ENCODE data around the gene PDAP1. TPM values are rescaled to one million over a fixed set of nuclear protein-coding genes. Genes with fewer than 3 reads are reported as not detected.
"Not testable (repeated sequence)": the region's sequence is repeated elsewhere in the genome, so short reads cannot be mapped to it uniquely, and the experiment has no call there.

Gene PDAP1
- total and polyA plus RNA-seq, 2 donors, result 73.6 to 120 TPM

- H3K9me3 ChIP-seq (ENCODE audit: control insufficient read depth in 2 of 2, insufficient read depth in 1 of 2, low read length in 1 of 2), result no peaks in the 10 kb centered on the region
- peaks cover 74 to 81% of the 10 kb centered on the region in 2 donors for H3K36me3 ChIP-seq (ENCODE audit: control insufficient read depth in 2 of 2, insufficient read depth in 2 of 2, low read length in 1 of 2)
- no peaks in the 10 kb centered on the region for H3K4me1 ChIP-seq (ENCODE audit: control insufficient read depth in 2 of 2, insufficient read depth in 2 of 2, low read length in 2 of 2)
- H3K27ac ChIP-seq (ENCODE audit: low read depth in 1 of 2, low read length in 1 of 2), result no peak overlapping the region
- H3K4me3 ChIP-seq (ENCODE audit: low read length in 2 of 2), result no peak overlapping the region
- no peak for DNase-seq (ENCODE audit: low read depth in 6 of 9, low spot score in 9 of 9)
- no peaks in the 10 kb centered on the region for H3K27me3 ChIP-seq (ENCODE audit: control insufficient read depth in 2 of 2, insufficient read depth in 1 of 2, low read length in 1 of 2)
- WGBS, result 95% methylated on average over 29 of the region's 29 CpGs
These were observed 11.1 kb upstream of the PDAP1 start for GRCh38 chr7:99419323-99420021.

GRCh38 chr7:99418260-99418659, 9.9 kb upstream of the PDAP1 start:
- H3K36me3 ChIP-seq (ENCODE audit: control insufficient read depth in 2 of 2, insufficient read depth in 2 of 2, low read length in 1 of 2), result peaks cover 74 to 77% of the 10 kb centered on the region in 2 donors

GRCh38 chr7:99415513-99416127, 7.2 kb upstream of the PDAP1 start:
- H3K27me3 ChIP-seq (ENCODE audit: control insufficient read depth in 2 of 2, insufficient read depth in 1 of 2, low read length in 1 of 2); H3K4me3 ChIP-seq (ENCODE audit: low read length in 2 of 2); DNase-seq (ENCODE audit: low read depth in 6 of 9, low spot score in 9 of 9); H3K27ac ChIP-seq (ENCODE audit: low read depth in 1 of 2, low read length in 1 of 2); H3K4me1 ChIP-seq (ENCODE audit: control insufficient read depth in 2 of 2, insufficient read depth in 2 of 2, low read length in 2 of 2); H3K9me3 ChIP-seq (ENCODE audit: control insufficient read depth in 2 of 2, insufficient read depth in 1 of 2, low read length in 1 of 2): not testable (repeated sequence)
- peaks cover 80 to 94% of the 10 kb centered on the region in 2 donors for H3K36me3 ChIP-seq (ENCODE audit: control insufficient read depth in 2 of 2, insufficient read depth in 2 of 2, low read length in 1 of 2)
- 94% methylated on average over 17 of the region's 17 CpGs for WGBS

More at GRCh38 chr7:99418260-99418659, 9.9 kb upstream of the PDAP1 start:
- DNase-seq (ENCODE audit: low read depth in 6 of 9, low spot score in 9 of 9), result no peak
- H3K27ac ChIP-seq (ENCODE audit: low read depth in 1 of 2, low read length in 1 of 2), result no peak overlapping the region
- H3K9me3 ChIP-seq (ENCODE audit: control insufficient read depth in 2 of 2, insufficient read depth in 1 of 2, low read length in 1 of 2), result no peaks in the 10 kb centered on the region
- no peak overlapping the region for H3K4me3 ChIP-seq (ENCODE audit: low read length in 2 of 2)
- WGBS, result 97% methylated on average over 9 of the region's 9 CpGs
- no peaks in the 10 kb centered on the region for H3K4me1 ChIP-seq (ENCODE audit: control insufficient read depth in 2 of 2, insufficient read depth in 2 of 2, low read length in 2 of 2)
- H3K27me3 ChIP-seq (ENCODE audit: control insufficient read depth in 2 of 2, insufficient read depth in 1 of 2, low read length in 1 of 2), result no peaks in the 10 kb centered on the region

GRCh38 chr7:99410635-99411034, 2.2 kb upstream of the PDAP1 start:
- Histone ChIP-seq H3K36me3 (ENCODE audit: control insufficient read depth in 2 of 2, insufficient read depth in 2 of 2, low read length in 1 of 2) (peaks cover 32 to 51% of the 10 kb centered on the region in 2 donors), H3K4me1 (ENCODE audit: control insufficient read depth in 2 of 2, insufficient read depth in 2 of 2, low read length in 2 of 2) (peaks cover 20 to 25% of the 10 kb centered on the region in 2 donors), H3K27ac (ENCODE audit: low read depth in 1 of 2, low read length in 1 of 2) (no peak overlapping the region)

GRCh38 chr7:99409806-99410205, 1.4 kb upstream of the PDAP1 start:
- no peaks in the 10 kb centered on the region for H3K9me3 ChIP-seq (ENCODE audit: control insufficient read depth in 2 of 2, insufficient read depth in 1 of 2, low read length in 1 of 2)
- no peaks in the 10 kb centered on the region for H3K27me3 ChIP-seq (ENCODE audit: control insufficient read depth in 2 of 2, insufficient read depth in 1 of 2, low read length in 1 of 2)
- peaks cover 20 to 25% of the 10 kb centered on the region in 2 donors for H3K4me1 ChIP-seq (ENCODE audit: control insufficient read depth in 2 of 2, insufficient read depth in 2 of 2, low read length in 2 of 2)
- no peak for DNase-seq (ENCODE audit: low read depth in 6 of 9, low spot score in 9 of 9)
- WGBS, result 47% methylated on average over 3 of the region's 3 CpGs
- H3K4me3 ChIP-seq (ENCODE audit: low read length in 2 of 2), result peak overlapping the region; percentile 66 to 99
- peaks cover 25 to 46% of the 10 kb centered on the region in 2 donors for H3K36me3 ChIP-seq (ENCODE audit: control insufficient read depth in 2 of 2, insufficient read depth in 2 of 2, low read length in 1 of 2)
- peak overlapping the region in 1 of 2 donors; percentile 84 for H3K27ac ChIP-seq (ENCODE audit: low read depth in 1 of 2, low read length in 1 of 2)

More at GRCh38 chr7:99410635-99411034, 2.2 kb upstream of the PDAP1 start:
- Histone ChIP-seq H3K4me3 (ENCODE audit: low read length in 2 of 2) (no peak overlapping the region), H3K9me3 (ENCODE audit: control insufficient read depth in 2 of 2, insufficient read depth in 1 of 2, low read length in 1 of 2) (no peaks in the 10 kb centered on the region), H3K27me3 (ENCODE audit: control insufficient read depth in 2 of 2, insufficient read depth in 1 of 2, low read length in 1 of 2) (no peaks in the 10 kb centered on the region)
- 96% methylated on average over 2 of the region's 2 CpGs for WGBS
- DNase-seq (ENCODE audit: low read depth in 6 of 9, low spot score in 9 of 9), result no peak

- WGBS, result under 1% methylated on average over 18 of the region's 18 CpGs
- peak in 1 of 9 donors; percentile 14 for DNase-seq (ENCODE audit: low read depth in 6 of 9, low spot score in 9 of 9)
- Histone ChIP-seq H3K4me1 (ENCODE audit: control insufficient read depth in 2 of 2, insufficient read depth in 2 of 2, low read length in 2 of 2) (peaks cover 20 to 25% of the 10 kb centered on the region in 2 donors), H3K9me3 (ENCODE audit: control insufficient read depth in 2 of 2, insufficient read depth in 1 of 2, low read length in 1 of 2) (no peaks in the 10 kb centered on the region), H3K27ac (ENCODE audit: low read depth in 1 of 2, low read length in 1 of 2) (peak overlapping the region; percentile 84 to 94), H3K4me3 (ENCODE audit: low read length in 2 of 2) (peak overlapping the region; percentile 66 to 99), H3K36me3 (ENCODE audit: control insufficient read depth in 2 of 2, insufficient read depth in 2 of 2, low read length in 1 of 2) (peaks cover 25 to 45% of the 10 kb centered on the region in 2 donors), H3K27me3 (ENCODE audit: control insufficient read depth in 2 of 2, insufficient read depth in 1 of 2, low read length in 1 of 2) (no peaks in the 10 kb centered on the region)
These were observed 785 bp upstream of the PDAP1 start for GRCh38 chr7:99409192-99409572.

GRCh38 chr7:99407872-99408378, 472 bp downstream of the PDAP1 start:
- H3K4me3 ChIP-seq (ENCODE audit: low read length in 2 of 2), result peak overlapping the region; percentile 66 to 99
- no peaks in the 10 kb centered on the region for H3K27me3 ChIP-seq (ENCODE audit: control insufficient read depth in 2 of 2, insufficient read depth in 1 of 2, low read length in 1 of 2)
- peaks cover 32 to 45% of the 10 kb centered on the region in 2 donors for H3K36me3 ChIP-seq (ENCODE audit: control insufficient read depth in 2 of 2, insufficient read depth in 2 of 2, low read length in 1 of 2)
- no peaks in the 10 kb centered on the region for H3K9me3 ChIP-seq (ENCODE audit: control insufficient read depth in 2 of 2, insufficient read depth in 1 of 2, low read length in 1 of 2)
- peak overlapping the region; percentile 94 for H3K27ac ChIP-seq (ENCODE audit: low read depth in 1 of 2, low read length in 1 of 2)
- peak in 2 of 9 donors; percentile 10 to 16 for DNase-seq (ENCODE audit: low read depth in 6 of 9, low spot score in 9 of 9)
- H3K4me1 ChIP-seq (ENCODE audit: control insufficient read depth in 2 of 2, insufficient read depth in 2 of 2, low read length in 2 of 2), result peaks cover 20 to 25% of the 10 kb centered on the region in 2 donors
- WGBS, result under 1% methylated on average over 28 of the region's 28 CpGs

GRCh38 chr7:99406557-99406956, 1.8 kb downstream of the PDAP1 start:
- H3K9me3 ChIP-seq (ENCODE audit: control insufficient read depth in 2 of 2, insufficient read depth in 1 of 2, low read length in 1 of 2), result no peaks in the 10 kb centered on the region
- no peak overlapping the region for H3K4me3 ChIP-seq (ENCODE audit: low read length in 2 of 2)
- H3K27me3 ChIP-seq (ENCODE audit: control insufficient read depth in 2 of 2, insufficient read depth in 1 of 2, low read length in 1 of 2), result no peaks in the 10 kb centered on the region
- peaks cover 20 to 25% of the 10 kb centered on the region in 2 donors for H3K4me1 ChIP-seq (ENCODE audit: control insufficient read depth in 2 of 2, insufficient read depth in 2 of 2, low read length in 2 of 2)
- H3K36me3 ChIP-seq (ENCODE audit: control insufficient read depth in 2 of 2, insufficient read depth in 2 of 2, low read length in 1 of 2), result peaks cover 33 to 42% of the 10 kb centered on the region in 2 donors
- peak in 1 of 9 donors; percentile 41 for DNase-seq (ENCODE audit: low read depth in 6 of 9, low spot score in 9 of 9)
- 49% methylated on average over 1 of the region's 1 CpG for WGBS
- peak overlapping the region in 1 of 2 donors; percentile 38 for H3K27ac ChIP-seq (ENCODE audit: low read depth in 1 of 2, low read length in 1 of 2)

- Histone ChIP-seq H3K27me3 (ENCODE audit: control insufficient read depth in 2 of 2, insufficient read depth in 1 of 2, low read length in 1 of 2) (no peaks in the 10 kb centered on the region), H3K36me3 (ENCODE audit: control insufficient read depth in 2 of 2, insufficient read depth in 2 of 2, low read length in 1 of 2) (peaks cover 44% of the 10 kb centered on the region in 2 donors), H3K27ac (ENCODE audit: low read depth in 1 of 2, low read length in 1 of 2) (no peak overlapping the region), H3K4me1 (ENCODE audit: control insufficient read depth in 2 of 2, insufficient read depth in 2 of 2, low read length in 2 of 2) (peaks cover 18 to 20% of the 10 kb centered on the region in 2 donors), H3K9me3 (ENCODE audit: control insufficient read depth in 2 of 2, insufficient read depth in 1 of 2, low read length in 1 of 2) (no peaks in the 10 kb centered on the region), H3K4me3 (ENCODE audit: low read length in 2 of 2) (no peak overlapping the region)
- no peak for DNase-seq (ENCODE audit: low read depth in 6 of 9, low spot score in 9 of 9)
- WGBS, result 98% methylated on average over 10 of the region's 10 CpGs
These were observed 3.4 kb downstream of the PDAP1 start for GRCh38 chr7:99404977-99405320.
